Measurements from ENCODE around the gene PPIE.

PPIE gene

GRCh38 chr1:39759436-39759726 lies 20.7 kb downstream of the PPIE start:
- TF ChIP-seq CTCF (IDR thresholded peaks at IDR 0.05; ENCODE audit: insufficient read depth, low read length, poor library complexity, severe bottlenecking) (no peak), EZH2phosphoT487 (conservative IDR thresholded peaks at IDR 0.05; ENCODE audit: low read length) (no peak)
- H3K9me2 ChIP-seq (replicated peaks; ENCODE audit: insufficient read depth, low read length) = no peaks in the 10 kb centered on the region
- no peak overlapping the region for H2AFZ ChIP-seq (ENCODE audit: low read depth, low read length, severe bottlenecking)
- H3K4me2 ChIP-seq (ENCODE audit: low read depth, low read length, poor library complexity, severe bottlenecking) = no peak overlapping the region
- no peak overlapping the region for H3K9ac ChIP-seq (ENCODE audit: low read length)
- no peaks in the 10 kb centered on the region for H3K79me2 ChIP-seq (ENCODE audit: insufficient read depth, low read length)
- H3K27ac ChIP-seq (ENCODE audit: low read depth, low read length) = no peak overlapping the region
- H3K4me3 ChIP-seq (ENCODE audit: insufficient read depth, low read length, poor library complexity, severe bottlenecking) = no peak overlapping the region
- H3K27me3 ChIP-seq (ENCODE audit: low read length) = no peaks in the 10 kb centered on the region
- no peaks in the 10 kb centered on the region for H4K20me1 ChIP-seq (ENCODE audit: low read depth, low read length)
- no peaks in the 10 kb centered on the region for H3K36me3 ChIP-seq (ENCODE audit: low read length)
- no peaks in the 10 kb centered on the region for H3K9me3 ChIP-seq (ENCODE audit: insufficient read depth, low read length)
- no peaks in the 10 kb centered on the region for H3F3A ChIP-seq (ENCODE audit: insufficient read depth)

- Histone ChIP-seq H3K9me2 (replicated peaks; ENCODE audit: insufficient read depth, low read length) (no peaks in the 10 kb centered on the region), H4K20me1 (ENCODE audit: low read depth, low read length) (no peaks in the 10 kb centered on the region), H3K27ac (ENCODE audit: low read depth, low read length) (no peak overlapping the region), H3K36me3 (ENCODE audit: low read length) (no peaks in the 10 kb centered on the region), H3K9me3 (ENCODE audit: insufficient read depth, low read length) (no peaks in the 10 kb centered on the region), H3K79me2 (ENCODE audit: insufficient read depth, low read length) (no peaks in the 10 kb centered on the region), H2AFZ (ENCODE audit: low read depth, low read length, severe bottlenecking) (no peak overlapping the region), H3F3A (ENCODE audit: insufficient read depth) (no peaks in the 10 kb centered on the region), H3K4me3 (ENCODE audit: insufficient read depth, low read length, poor library complexity, severe bottlenecking) (no peak overlapping the region), H3K27me3 (ENCODE audit: low read length) (no peaks in the 10 kb centered on the region), H3K4me2 (ENCODE audit: low read depth, low read length, poor library complexity, severe bottlenecking) (no peak overlapping the region), H3K9ac (ENCODE audit: low read length) (no peak overlapping the region)
- no peak for TF ChIP-seq CTCF (IDR thresholded peaks at IDR 0.05; ENCODE audit: insufficient read depth, low read length, poor library complexity, severe bottlenecking)
- TF ChIP-seq EZH2phosphoT487 (conservative IDR thresholded peaks at IDR 0.05; ENCODE audit: low read length) = no peak
Measured at GRCh38 chr1:39760074-39761008, 21.7 kb downstream of the PPIE start.

DNA sequence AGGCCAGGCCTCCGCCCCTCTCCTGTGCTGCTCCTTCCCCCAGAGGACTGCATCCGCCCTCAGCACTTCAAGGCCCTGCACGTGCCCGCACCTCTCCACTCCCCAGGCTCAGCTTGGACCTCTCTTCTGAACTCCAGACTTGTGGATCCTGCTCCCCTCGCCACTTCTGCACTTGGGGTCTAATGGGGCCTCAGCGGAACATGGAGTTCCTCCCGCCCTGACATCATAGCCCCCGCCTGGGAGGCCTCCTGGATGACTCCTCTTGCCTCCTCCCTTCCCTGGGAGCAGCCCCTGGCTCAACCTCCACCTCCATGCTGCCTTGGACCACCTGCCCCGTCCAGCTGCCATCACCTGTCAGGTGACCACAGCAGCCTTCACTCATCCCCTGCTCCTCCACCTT lies 22.3 kb downstream of the PPIE start:
- H3K9me2 ChIP-seq (replicated peaks; ENCODE audit: insufficient read depth, low read length) = no peaks in the 10 kb centered on the region
- no peaks in the 10 kb centered on the region for H3K36me3 ChIP-seq (ENCODE audit: low read length)
- H3K79me2 ChIP-seq (ENCODE audit: insufficient read depth, low read length) = no peaks in the 10 kb centered on the region
- H4K20me1 ChIP-seq (ENCODE audit: low read depth, low read length) = no peaks in the 10 kb centered on the region
- H3K9ac ChIP-seq (ENCODE audit: low read length) = no peak overlapping the region
- H3F3A ChIP-seq (ENCODE audit: insufficient read depth) = no peaks in the 10 kb centered on the region
- no peaks in the 10 kb centered on the region for H3K9me3 ChIP-seq (ENCODE audit: insufficient read depth, low read length)
- H3K4me2 ChIP-seq (ENCODE audit: low read depth, low read length, poor library complexity, severe bottlenecking) = no peak overlapping the region
- TF ChIP-seq EZH2phosphoT487 (conservative IDR thresholded peaks at IDR 0.05; ENCODE audit: low read length) (no peak), CTCF (IDR thresholded peaks at IDR 0.05; ENCODE audit: insufficient read depth, low read length, poor library complexity, severe bottlenecking) (no peak)
- no peaks in the 10 kb centered on the region for H3K27me3 ChIP-seq (ENCODE audit: low read length)
- H3K4me3 ChIP-seq (ENCODE audit: insufficient read depth, low read length, poor library complexity, severe bottlenecking) = no peak overlapping the region
- H2AFZ ChIP-seq (ENCODE audit: low read depth, low read length, severe bottlenecking) = no peak overlapping the region
- no peak overlapping the region for H3K27ac ChIP-seq (ENCODE audit: low read depth, low read length)
